Fibroblast of lung (primary cell): Measurements from ENCODE around the gene PPP1R14D. TPM values are rescaled to one million over a fixed set of nuclear protein-coding genes. Genes with fewer than 3 reads are reported as not detected.

ENCODE experiments used
- DNase-seq, 2 donors: peaks; one replicate each; pipeline versions ENCODE4 v3.0.0 to v3.0.0-alpha.2; 2010; ENCODE audit warnings: low read depth in 2 of 2
- H2AFZ ChIP-seq: 2 replicates; pipeline ENCODE4 v1.5.1; 2012; ENCODE audit warnings: low read length, control low read depth, inconsistent platforms
- H3K27ac ChIP-seq: 2 replicates; pipeline ENCODE4 v1.5.1; 2011; ENCODE audit warnings: low read length, control low read depth; ENCODE audit not compliant: insufficient read depth
- H3K27me3 ChIP-seq: 2 replicates; pipeline ENCODE4 v1.5.1; 2011; ENCODE audit warnings: mild to moderate bottlenecking, low read length; ENCODE audit not compliant: control insufficient read depth, insufficient read depth
- H3K36me3 ChIP-seq: 2 replicates; pipeline ENCODE4 v1.5.1; 2011; ENCODE audit warnings: low read length; ENCODE audit not compliant: control insufficient read depth, insufficient read depth
- H3K4me1 ChIP-seq: 2 replicates; pipeline ENCODE4 v1.5.1; 2011; ENCODE audit warnings: low read length; ENCODE audit not compliant: control insufficient read depth, insufficient read depth; ENCODE audit errors: extremely low read depth
- H3K4me2 ChIP-seq: 2 replicates; pipeline ENCODE4 v1.5.1; 2011; ENCODE audit warnings: low read length, control low read depth; ENCODE audit not compliant: insufficient read depth; ENCODE audit errors: extremely low read depth
- H3K4me3 ChIP-seq, 4 experiments: fragments of 200-600 bp in 1 of 4; sonication (generic) in 1 of 4; replicated peaks in 1 of 4; 2 replicates each; pipeline ENCODE4 v1.5.1; 2011 to 2016; ENCODE audit warnings: low read length in 4 of 4, low read depth in 3 of 4, mild to moderate bottlenecking in 3 of 4, control low read depth in 2 of 4, inconsistent platforms in 1 of 4, mixed read lengths in 1 of 4; ENCODE audit not compliant: insufficient read depth in 1 of 4; ENCODE audit errors: control extremely low read depth in 1 of 4
- H3K79me2 ChIP-seq: 2 replicates; pipeline ENCODE4 v1.5.1; 2012; ENCODE audit warnings: mild to moderate bottlenecking, low read length, inconsistent platforms; ENCODE audit not compliant: control insufficient read depth, insufficient read depth
- H3K9ac ChIP-seq: 2 replicates; pipeline ENCODE4 v1.5.1; 2011; ENCODE audit warnings: mild to moderate bottlenecking, low read length, control low read depth; ENCODE audit not compliant: insufficient read depth
- H3K9me3 ChIP-seq: 2 replicates; pipeline ENCODE4 v1.5.1; 2012; ENCODE audit warnings: low read depth, low read length; ENCODE audit not compliant: control insufficient read depth, insufficient read depth
- H4K20me1 ChIP-seq: 2 replicates; pipeline ENCODE4 v1.5.1; 2011; ENCODE audit warnings: low read length; ENCODE audit not compliant: control insufficient read depth, insufficient read depth; ENCODE audit errors: extremely low read depth
- EZH2 ChIP-seq: IDR thresholded peaks from 2 replicates; pipeline ENCODE4 v1.5.1; 2012; ENCODE audit warnings: low read length, control low read depth, mild to moderate bottlenecking; ENCODE audit errors: missing control alignments
- polyA plus RNA-seq, 2 donors: library from polyadenylated mRNA; depleted of rRNA in 1 of 2; stranded (reverse) in 1 of 2; unstranded in 1 of 2; fragments of >200 nt; gene quantifications; 2 replicates each; pipeline ENCODE4 v1.2.1, GENCODE V29; 2011 to 2012; ENCODE audit warnings: missing spikeins in 1 of 2
- total RNA-seq: library from RNA; depleted of rRNA; stranded (reverse); fragments of >200 nt; gene quantifications from 2 replicates; pipeline ENCODE4 v1.2.1, GENCODE V29; 2014
- TF ChIP-seq, protein P1 (sequence below), 2 donors: IDR thresholded peaks in 1 of 2; conservative IDR thresholded peaks in 1 of 2; 1 replicate in 1 of 2; 2 replicates in 1 of 2; pipeline ENCODE4 v1.5.1; 2011 to 2012; ENCODE audit warnings: low read length in 2 of 2, control low read depth in 1 of 2, inconsistent platforms in 1 of 2, low read depth in 1 of 2, mild to moderate bottlenecking in 1 of 2

Gene PPP1R14D
- total and polyA plus RNA-seq, 2 donors (not counting 1 experiment from before 2014, with no cell fraction given): not detected

DNA sequence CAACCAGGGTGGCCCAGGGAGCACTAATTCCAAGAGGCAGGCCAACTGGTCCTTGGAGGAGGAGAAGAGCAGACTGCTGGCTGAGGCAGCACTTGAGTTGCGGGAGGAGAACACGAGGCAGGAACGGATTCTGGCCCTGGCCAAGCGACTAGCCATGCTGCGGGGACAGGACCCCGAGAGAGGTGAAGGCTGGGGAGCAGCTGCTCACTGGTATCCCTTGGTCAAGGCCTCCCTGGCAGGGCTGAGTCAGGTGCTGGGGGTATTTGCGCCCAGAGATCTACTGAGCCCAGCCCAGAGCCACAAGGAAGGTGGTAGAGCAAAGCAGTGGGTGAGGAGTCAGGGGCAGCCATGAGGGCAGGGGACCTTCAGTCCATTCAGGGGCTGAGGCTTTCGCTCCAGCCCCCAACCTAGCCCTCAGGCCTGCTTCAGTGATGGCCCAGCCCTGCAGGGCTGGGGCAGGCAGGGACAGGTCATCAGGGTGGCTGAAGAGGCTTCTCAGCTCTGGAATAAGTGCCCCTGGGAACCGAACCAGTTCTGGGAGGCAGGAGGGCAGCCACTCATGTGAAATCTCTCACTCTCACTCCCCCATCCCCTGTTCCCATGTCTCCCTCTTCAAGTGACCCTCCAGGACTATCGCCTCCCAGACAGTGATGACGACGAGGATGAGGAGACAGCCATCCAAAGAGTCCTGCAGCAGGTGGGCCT is 15.6 kb downstream of the PPP1R14D start:
- no peaks in the 10 kb centered on the region for H4K20me1 ChIP-seq
- H3K27ac ChIP-seq: no peak overlapping the region
- H3K9ac ChIP-seq: no peak overlapping the region
- no peaks in the 10 kb centered on the region for H3K4me1 ChIP-seq
- H3K9me3 ChIP-seq: no peaks in the 10 kb centered on the region
- H3K79me2 ChIP-seq: peaks cover 2% of the 10 kb centered on the region
- TF ChIP-seq, protein P1, sequence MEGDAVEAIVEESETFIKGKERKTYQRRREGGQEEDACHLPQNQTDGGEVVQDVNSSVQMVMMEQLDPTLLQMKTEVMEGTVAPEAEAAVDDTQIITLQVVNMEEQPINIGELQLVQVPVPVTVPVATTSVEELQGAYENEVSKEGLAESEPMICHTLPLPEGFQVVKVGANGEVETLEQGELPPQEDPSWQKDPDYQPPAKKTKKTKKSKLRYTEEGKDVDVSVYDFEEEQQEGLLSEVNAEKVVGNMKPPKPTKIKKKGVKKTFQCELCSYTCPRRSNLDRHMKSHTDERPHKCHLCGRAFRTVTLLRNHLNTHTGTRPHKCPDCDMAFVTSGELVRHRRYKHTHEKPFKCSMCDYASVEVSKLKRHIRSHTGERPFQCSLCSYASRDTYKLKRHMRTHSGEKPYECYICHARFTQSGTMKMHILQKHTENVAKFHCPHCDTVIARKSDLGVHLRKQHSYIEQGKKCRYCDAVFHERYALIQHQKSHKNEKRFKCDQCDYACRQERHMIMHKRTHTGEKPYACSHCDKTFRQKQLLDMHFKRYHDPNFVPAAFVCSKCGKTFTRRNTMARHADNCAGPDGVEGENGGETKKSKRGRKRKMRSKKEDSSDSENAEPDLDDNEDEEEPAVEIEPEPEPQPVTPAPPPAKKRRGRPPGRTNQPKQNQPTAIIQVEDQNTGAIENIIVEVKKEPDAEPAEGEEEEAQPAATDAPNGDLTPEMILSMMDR (conservative IDR thresholded peaks at IDR 0.05 in 1 of 2, IDR thresholded peaks at IDR 0.05 in 1 of 2; ENCODE audit: low read depth in 1 of 2, low read length in 2 of 2): no peak
- no peak for TF ChIP-seq EZH2
- no peaks in the 10 kb centered on the region for H3K27me3 ChIP-seq
- H2AFZ ChIP-seq: no peak overlapping the region
- H3K36me3 ChIP-seq: peaks cover 12% of the 10 kb centered on the region
- no peak overlapping the region for H3K4me3 ChIP-seq
- no peak overlapping the region for H3K4me2 ChIP-seq
- no peak for DNase-seq

DNA sequence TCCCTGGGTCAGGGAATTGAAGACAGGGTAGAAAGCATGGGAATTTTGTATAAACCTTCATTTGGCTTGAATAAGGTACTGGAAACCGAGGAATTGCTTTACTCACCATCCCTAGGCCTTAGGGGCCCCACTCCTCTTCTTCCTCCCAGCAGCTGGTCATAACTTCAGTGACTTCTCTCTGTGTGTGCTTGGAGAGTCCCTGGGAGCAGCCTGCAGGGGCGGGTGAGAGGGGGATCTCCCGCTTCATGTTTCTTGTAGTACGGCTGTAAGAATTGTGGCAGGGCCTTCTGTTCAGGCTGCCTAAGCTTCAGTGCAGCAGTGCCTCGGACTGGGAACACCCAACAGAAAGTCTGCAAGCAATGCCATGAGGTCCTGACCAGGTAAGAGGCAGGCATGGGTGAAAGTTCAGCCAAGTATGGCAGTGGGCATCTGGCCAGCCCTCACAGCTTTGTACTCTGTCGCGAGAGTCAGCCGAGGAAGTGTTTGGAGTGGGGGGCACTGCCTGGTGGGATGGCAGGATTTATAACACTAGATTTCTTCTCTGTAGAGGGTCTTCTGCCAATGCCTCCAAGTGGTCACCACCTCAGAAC is 19.6 kb downstream of the PPP1R14D start:
- H3K9ac ChIP-seq: no peak overlapping the region
- H3K4me1 ChIP-seq: peaks cover 3% of the 10 kb centered on the region
- H2AFZ ChIP-seq: no peak overlapping the region
- no peaks in the 10 kb centered on the region for H3K9me3 ChIP-seq
- no peak overlapping the region for H3K4me3 ChIP-seq
- no peak overlapping the region for H3K27ac ChIP-seq
- H3K36me3 ChIP-seq: peaks cover 12% of the 10 kb centered on the region
- TF ChIP-seq, protein P1 (conservative IDR thresholded peaks at IDR 0.05 in 1 of 2, IDR thresholded peaks at IDR 0.05 in 1 of 2; ENCODE audit: low read depth in 1 of 2, low read length in 2 of 2): no peak
- TF ChIP-seq EZH2: no peak
- no peaks in the 10 kb centered on the region for H3K27me3 ChIP-seq
- DNase-seq: no peak
- peaks cover 13% of the 10 kb centered on the region for H3K79me2 ChIP-seq
- no peaks in the 10 kb centered on the region for H4K20me1 ChIP-seq
- peak overlapping the region; percentile 76 for H3K4me2 ChIP-seq

DNA sequence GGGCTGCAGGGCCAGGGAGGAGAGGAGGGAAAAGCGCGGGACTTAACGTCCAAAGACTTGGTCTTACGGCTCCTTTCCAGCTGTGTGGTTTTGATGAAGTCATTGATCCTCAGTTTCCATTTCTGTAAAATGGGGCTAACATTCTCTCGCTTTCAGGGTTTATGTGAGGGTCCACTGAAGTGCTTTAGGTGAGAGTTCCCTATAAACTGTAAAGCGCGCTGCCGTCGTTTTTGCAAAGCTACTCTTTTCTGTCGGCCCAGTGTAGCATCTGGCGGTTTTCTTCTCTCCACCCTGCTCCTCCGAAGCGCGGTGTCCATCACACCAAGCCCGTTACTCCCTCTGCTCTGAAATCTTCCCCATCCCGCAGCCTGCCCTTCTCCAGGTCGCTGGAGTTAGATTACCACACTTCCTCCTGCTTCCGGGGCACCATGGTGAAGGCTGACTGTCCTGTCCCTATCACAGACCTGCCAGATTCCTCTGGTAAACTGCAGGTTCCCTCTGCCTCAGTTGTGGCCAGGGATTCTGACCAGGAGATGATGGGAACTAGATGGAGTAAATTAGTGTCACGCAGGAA is 20.5 kb downstream of the PPP1R14D start:
- H3K4me1 ChIP-seq: peaks cover 3% of the 10 kb centered on the region
- H3K27ac ChIP-seq: peak overlapping the region; percentile 1
- H3K9me3 ChIP-seq: no peaks in the 10 kb centered on the region
- DNase-seq: no peak
- peak overlapping the region; percentile 91 for H2AFZ ChIP-seq
- H3K4me2 ChIP-seq: peak overlapping the region; percentile 76
- no peak overlapping the region for H3K9ac ChIP-seq
- H3K4me3 ChIP-seq: peak overlapping the region; percentile 79 to 100 (median 98)
- peaks cover 14% of the 10 kb centered on the region for H3K79me2 ChIP-seq
- TF ChIP-seq EZH2: no peak
- TF ChIP-seq, protein P1 (conservative IDR thresholded peaks at IDR 0.05 in 1 of 2, IDR thresholded peaks at IDR 0.05 in 1 of 2; ENCODE audit: low read depth in 1 of 2, low read length in 2 of 2): no peak
- H4K20me1 ChIP-seq: no peaks in the 10 kb centered on the region
- no peaks in the 10 kb centered on the region for H3K27me3 ChIP-seq
- peaks cover 12% of the 10 kb centered on the region for H3K36me3 ChIP-seq
